HepG2 (cell line): ENCODE results near the gene INSRR. TPM values are rescaled to one million over a fixed set of nuclear protein-coding genes. Genes with fewer than 3 reads are reported as not detected.
A peak's percentile ranks its signal among the peaks of the same experiment; 100 is the strongest.

Experiments used
- ATF5 ChIP-seq: sonication (generic); formaldehyde crosslinking; IDR thresholded peaks from 2 replicates; pipeline ENCODE4 v1.4.0; 2020; ENCODE audit warnings: mild to moderate bottlenecking, low read depth, missing genetic modification reagents
- HNF1A ChIP-seq, 2 experiments: sonication (generic) in 1 of 2; formaldehyde crosslinking in 1 of 2; IDR thresholded peaks; 2 replicates each; pipeline versions ENCODE4 v1.4.0 to v1.6.1; 2016 to 2020; ENCODE audit warnings: borderline replicate concordance in 1 of 2, low read depth in 1 of 2, mild to moderate bottlenecking in 1 of 2, missing genetic modification reagents in 1 of 2
- NFYC ChIP-seq: IDR thresholded peaks from 2 replicates; pipeline ENCODE4 v1.6.1; 2016; ENCODE audit warnings: missing genetic modification reagents, missing compliant biosample characterization
- SP4 ChIP-seq: sonication (generic); formaldehyde crosslinking; IDR thresholded peaks from 2 replicates; pipeline ENCODE4 v1.8.1; 2023; ENCODE audit warnings: mild to moderate bottlenecking, missing genetic modification reagents
- SSRP1 ChIP-seq: IDR thresholded peaks from 2 replicates; pipeline ENCODE4 v1.6.1; 2016; ENCODE audit warnings: control low read depth
- TAF1 ChIP-seq: sonication (generic); formaldehyde crosslinking; IDR thresholded peaks from 2 replicates; pipeline ENCODE4 v1.4.0; 2020; ENCODE audit warnings: missing genetic modification reagents
- TOE1 ChIP-seq: sonication (generic); formaldehyde crosslinking; IDR thresholded peaks from 2 replicates; pipeline ENCODE4 v1.4.0; 2020; ENCODE audit warnings: mild to moderate bottlenecking, missing genetic modification reagents
- ZBTB21 ChIP-seq: sonication (generic); formaldehyde crosslinking; IDR thresholded peaks from 2 replicates; pipeline ENCODE4 v1.4.0; 2020; ENCODE audit warnings: missing genetic modification reagents
- ZBTB40 ChIP-seq, 2 experiments: fragments of 450-650 bp in 1 of 2; sonication (generic) in 1 of 2; formaldehyde crosslinking in 1 of 2; IDR thresholded peaks; 2 replicates each; pipeline versions ENCODE4 v1.6.1 to v1.8.0; 2016 to 2022; ENCODE audit warnings: antibody characterized with exemption in 1 of 2, mild to moderate bottlenecking in 1 of 2, missing genetic modification reagents in 1 of 2
- ZNF160 ChIP-seq: sonication (generic); formaldehyde crosslinking; IDR thresholded peaks from 2 replicates; pipeline ENCODE4 v1.8.0; 2022; ENCODE audit warnings: mild to moderate bottlenecking, inconsistent platforms, missing genetic modification reagents
- ZNF3 ChIP-seq: IDR thresholded peaks from 2 replicates; pipeline ENCODE4 v1.7.0; 2017; ENCODE audit warnings: inconsistent platforms
- ZNF383 ChIP-seq: sonication (generic); formaldehyde crosslinking; IDR thresholded peaks from 2 replicates; pipeline ENCODE4 v1.4.0; 2020; ENCODE audit warnings: missing genetic modification reagents, mild to moderate bottlenecking, borderline replicate concordance
- ZNF501 ChIP-seq: sonication (generic); formaldehyde crosslinking; IDR thresholded peaks from 2 replicates; pipeline ENCODE4 v1.5.1; 2020; ENCODE audit warnings: mild to moderate bottlenecking, moderate library complexity, missing genetic modification reagents
- ZNF644 ChIP-seq: IDR thresholded peaks from 2 replicates; pipeline ENCODE4 v1.6.1; 2016; ENCODE audit warnings: low read depth
- ZNF709 ChIP-seq: sonication (generic); formaldehyde crosslinking; IDR thresholded peaks from 2 replicates; pipeline ENCODE4 v1.5.0; 2020; ENCODE audit warnings: mild to moderate bottlenecking, missing genetic modification reagents
- polyA plus RNA-seq, 8 experiments: library from polyadenylated mRNA; depleted of rRNA in 3 of 8; stranded (reverse) in 7 of 8; unstranded in 1 of 8; fragments of >200 nt; fragmentation: Illumina TruSeq in 4 of 8; extraction: Trizol in 4 of 8; gene quantifications; 2 replicates each; pipeline versions ENCODE4 v1.2.1 to v1.2.3, GENCODE V29; 2011 to 2016; ENCODE audit warnings: low read depth in 4 of 8, missing spikeins in 1 of 8, mixed read lengths in 1 of 8; ENCODE audit not compliant: insufficient read depth in 1 of 8
- total RNA-seq, 5 experiments: library from RNA; depleted of rRNA; stranded (reverse); fragments of >200 nt; fragmentation: Illumina TruSeq; extraction: Trizol; gene quantifications; 2 replicates each; pipeline ENCODE4 v1.2.3, GENCODE V29; 2016; ENCODE audit warnings: low read depth in 1 of 5

INSRR gene
- total and polyA plus RNA-seq, 2 of the 13 experiments (the other 11 are each of a cell fraction or from before 2014, with no cell fraction given), result not detected

- TF ChIP-seq ZBTB21 (CRISPR knock-in tag), result no peak
- TF ChIP-seq TAF1 (CRISPR knock-in tag), result peak; percentile 63; the same call in 1 of the 2 replicates
- TF ChIP-seq SSRP1 (CRISPR knock-in tag), result no peak
- no peak for TF ChIP-seq TOE1
- TF ChIP-seq ZNF160 (CRISPR knock-in tag), result 0 out of 2 replicates have a peak, but pooled peaks have one; percentile 18
- no peak for TF ChIP-seq HNF1A (IDR thresholded peaks at IDR 0.05; ENCODE audit: low read depth)
- TF ChIP-seq HNF1A (CRISPR knock-in tag; IDR thresholded peaks at IDR 0.05; ENCODE audit: borderline replicate concordance), result peak; percentile 59
- TF ChIP-seq ZNF644 (CRISPR knock-in tag), result no peak
- TF ChIP-seq ZNF501 (CRISPR knock-in tag), result no peak; the same call in none of the 2 replicates
- TF ChIP-seq ZNF3 (CRISPR knock-in tag), result no peak
- no peak; the same call in 1 of the 2 replicates for TF ChIP-seq NFYC (CRISPR knock-in tag)
- no peak for TF ChIP-seq ZNF383 (CRISPR knock-in tag)
- TF ChIP-seq SP4 (CRISPR knock-in tag), result no peak
- TF ChIP-seq ZBTB40 (IDR thresholded peaks at IDR 0.05), result no peak
- peak; percentile 80 for TF ChIP-seq ZBTB40 (CRISPR knock-in tag; IDR thresholded peaks at IDR 0.05)
- peak; percentile 92 for TF ChIP-seq ZNF709 (CRISPR knock-in tag)
- TF ChIP-seq ATF5 (CRISPR knock-in tag), result no peak
Measured at GRCh38 chr1:156813750-156814570, 45.0 kb downstream of the INSRR start (continued).
